ENCODE results near the gene TUBGCP6.

The TUBGCP6 gene

DNA sequence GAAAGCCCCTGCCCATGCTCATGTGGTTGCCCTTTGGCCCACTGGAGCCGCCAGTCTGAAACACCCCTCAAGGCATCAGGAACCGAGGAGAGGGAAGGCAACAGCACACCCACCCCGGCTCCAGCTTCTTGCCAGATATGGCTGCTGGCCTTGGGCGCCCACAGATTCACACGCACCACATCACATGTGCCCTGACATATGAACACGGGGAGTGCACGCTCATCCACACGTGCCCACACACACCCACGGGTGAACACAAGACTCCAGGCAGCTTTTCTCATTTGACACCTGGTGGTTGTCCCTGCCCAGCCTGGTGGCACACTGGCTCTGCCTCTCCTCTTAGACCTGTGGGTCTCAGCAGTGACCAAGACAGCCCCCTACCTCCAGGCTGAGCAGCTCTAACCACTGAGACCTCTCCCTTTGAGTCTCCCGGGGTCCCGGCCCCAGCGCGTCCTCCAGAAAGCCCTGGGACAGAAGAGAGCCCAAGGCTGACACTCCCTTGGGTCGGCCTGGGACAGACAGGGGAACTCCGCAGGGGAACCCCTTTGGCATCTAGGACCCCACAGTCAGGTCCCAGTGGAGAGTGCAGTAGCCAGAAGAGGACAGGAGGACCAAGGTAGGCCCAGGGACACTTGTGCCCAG is 19.4 kb upstream of the TUBGCP6 start:
- no peak for DNase-seq (ENCODE audit: low read depth)

DNA sequence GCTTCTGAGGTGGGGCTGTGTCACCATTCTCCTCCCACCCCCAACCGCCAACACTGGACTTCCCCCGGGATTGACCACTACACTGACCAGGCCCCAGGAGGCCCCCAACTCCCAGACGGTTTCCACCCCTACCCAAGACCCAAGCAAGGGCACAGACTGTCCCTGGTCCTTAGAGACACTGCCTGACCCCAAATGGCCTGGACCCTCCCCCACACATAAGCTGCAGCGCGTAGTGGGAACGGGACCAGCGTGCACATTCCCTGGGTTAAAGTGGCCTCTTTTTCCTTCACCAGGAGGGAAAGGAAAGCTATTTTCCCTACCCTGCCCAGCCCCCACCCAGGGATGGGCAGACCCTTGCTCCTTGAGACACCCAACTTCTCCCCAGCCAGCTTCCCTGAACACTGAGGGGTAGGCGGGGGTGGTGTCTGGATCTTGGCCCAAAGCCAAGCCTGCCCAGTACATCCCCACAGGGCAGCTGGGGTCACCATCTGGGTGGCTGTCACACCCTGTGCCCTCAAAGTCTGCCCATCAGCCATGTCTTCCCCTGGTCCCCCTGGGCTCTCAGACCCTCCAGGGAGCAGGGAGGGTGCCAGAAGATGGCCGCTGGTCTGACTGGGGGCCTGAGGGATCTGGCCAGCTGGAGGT is 18.3 kb upstream of the TUBGCP6 start:
- DNase-seq (ENCODE audit: low read depth), result no peak

DNA sequence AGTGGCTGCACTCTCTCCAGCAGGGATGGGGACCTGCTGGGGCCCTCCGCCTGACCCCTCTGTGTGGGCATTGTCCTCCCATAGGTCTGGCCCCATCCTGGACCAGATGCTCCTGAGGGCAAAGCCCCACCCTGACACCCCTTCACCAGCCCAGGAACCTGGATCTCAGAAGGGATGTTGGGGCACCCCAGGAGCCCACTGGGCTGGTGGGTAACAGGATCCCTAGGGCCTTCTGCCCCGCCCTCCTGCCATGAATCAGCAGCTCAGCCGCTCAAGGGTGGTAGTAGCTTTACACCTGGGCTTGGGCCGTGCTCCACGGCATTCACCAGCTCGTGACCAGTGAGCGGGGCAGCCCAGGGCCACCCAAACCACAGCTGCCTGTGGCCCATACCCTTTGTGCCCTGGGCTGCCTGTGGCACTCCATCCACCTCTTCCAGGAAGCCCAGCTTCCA is 17.7 kb upstream of the TUBGCP6 start:
- DNase-seq (ENCODE audit: low read depth), result no peak

DNA sequence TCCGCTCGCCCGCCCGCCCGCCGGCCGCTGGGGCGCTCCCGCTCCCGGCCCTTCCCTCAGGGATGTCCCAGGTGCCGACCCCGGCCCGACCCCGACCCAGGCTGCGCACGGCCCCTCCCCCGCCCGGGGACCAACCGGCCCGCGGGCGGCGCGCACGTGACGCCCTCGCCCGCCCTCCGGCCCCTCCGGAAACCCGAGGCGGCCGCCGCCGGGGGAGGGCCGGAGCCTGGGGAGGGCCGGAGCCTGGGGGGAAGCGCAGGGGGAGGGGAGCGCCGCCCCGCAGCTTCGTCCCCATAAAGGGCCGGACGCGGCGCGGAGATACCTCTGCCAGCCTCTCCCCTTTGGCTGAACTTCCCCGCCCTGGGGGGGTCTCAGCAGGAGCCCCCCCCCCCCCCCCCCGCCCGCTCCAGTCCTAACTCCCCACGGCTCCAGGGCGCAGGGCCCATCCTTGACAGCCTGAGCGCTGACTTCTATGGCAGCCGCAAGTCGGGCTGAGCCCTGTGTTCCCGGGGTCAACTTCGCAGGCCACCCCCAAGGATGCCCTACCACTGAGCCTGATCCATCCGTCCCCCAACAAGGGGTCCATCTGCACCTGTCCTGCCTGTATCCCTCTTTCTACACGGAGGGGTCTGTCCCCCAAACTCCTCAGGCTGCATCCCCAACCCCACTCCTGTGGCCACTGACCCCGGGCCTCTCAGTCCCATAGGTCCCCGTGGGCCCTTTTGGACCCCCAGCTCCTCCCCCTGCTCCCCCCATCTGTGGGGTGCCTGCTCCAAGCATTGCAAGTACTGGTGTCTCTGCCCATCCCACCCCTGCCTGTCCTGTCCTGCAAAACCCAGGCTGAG is 17.0 kb upstream of the TUBGCP6 start, which contains the start of gene MAPK12:
MAPK12 (minus strand) TSS at position 69 of the 845 bp plus-strand sequence. CDS start 174 bp downstream, outside the sequence.
- no peak for DNase-seq (ENCODE audit: low read depth)

DNA sequence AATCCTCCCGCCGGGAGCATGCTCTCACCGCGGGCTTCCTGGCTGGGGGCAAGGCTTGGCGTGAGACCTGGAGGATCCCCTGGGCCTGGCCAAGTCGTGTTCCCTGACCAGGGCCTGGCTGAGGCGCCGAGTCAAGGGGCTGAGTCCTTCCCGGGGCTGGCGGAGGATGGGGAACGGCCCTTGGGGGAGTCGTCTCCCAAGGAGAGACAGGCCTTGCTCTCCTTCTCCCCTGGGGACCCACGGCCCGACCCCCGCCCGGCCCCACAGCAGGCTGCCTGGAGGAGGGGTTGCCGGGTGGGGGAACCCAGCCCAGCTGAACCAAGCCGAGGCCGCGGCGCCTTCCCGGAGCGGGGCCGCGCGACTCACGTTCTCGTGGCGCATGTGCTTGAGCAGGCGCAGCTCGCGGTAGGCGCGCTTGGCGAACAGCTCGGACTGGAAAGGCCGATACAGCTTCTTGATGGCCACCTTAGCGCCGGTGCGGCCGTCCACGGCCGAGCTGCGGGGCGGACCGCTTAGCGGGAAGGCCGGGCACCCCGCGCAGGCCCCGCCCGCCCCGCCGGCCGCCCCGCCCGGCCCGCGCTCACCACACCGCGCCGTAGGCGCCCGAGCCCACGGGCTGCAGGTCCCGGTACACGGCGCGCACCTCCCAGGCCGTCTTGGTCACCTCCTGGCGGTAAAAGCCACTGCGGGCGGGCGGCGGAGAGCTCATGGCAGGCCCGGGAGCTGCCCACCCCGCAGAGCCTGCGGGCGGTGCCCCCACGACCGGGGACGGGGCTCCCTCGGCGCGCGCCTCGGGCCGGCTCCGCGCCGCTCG is 16.2 kb upstream of the TUBGCP6 start:
- no peak for DNase-seq (ENCODE audit: low read depth)

DNA sequence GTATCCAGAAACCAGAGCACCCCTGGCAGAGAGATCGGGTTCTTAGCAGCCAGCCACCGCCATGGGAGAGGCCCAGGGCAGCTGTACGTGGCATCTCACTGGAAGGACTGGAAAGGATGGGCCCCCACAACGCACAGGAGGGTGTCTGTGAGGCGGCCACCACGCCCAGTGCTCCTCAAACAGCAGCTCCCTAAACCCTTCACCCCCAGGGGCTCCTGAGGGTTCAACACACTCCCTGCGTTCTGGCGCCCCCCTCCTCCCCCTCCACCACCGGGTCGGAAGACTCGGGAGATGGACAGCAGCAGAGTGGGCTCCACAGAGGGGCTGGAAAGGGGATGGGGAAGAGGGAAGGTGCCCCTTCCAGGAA is 15.6 kb upstream of the TUBGCP6 start:
- DNase-seq (ENCODE audit: low read depth), result no peak

DNA sequence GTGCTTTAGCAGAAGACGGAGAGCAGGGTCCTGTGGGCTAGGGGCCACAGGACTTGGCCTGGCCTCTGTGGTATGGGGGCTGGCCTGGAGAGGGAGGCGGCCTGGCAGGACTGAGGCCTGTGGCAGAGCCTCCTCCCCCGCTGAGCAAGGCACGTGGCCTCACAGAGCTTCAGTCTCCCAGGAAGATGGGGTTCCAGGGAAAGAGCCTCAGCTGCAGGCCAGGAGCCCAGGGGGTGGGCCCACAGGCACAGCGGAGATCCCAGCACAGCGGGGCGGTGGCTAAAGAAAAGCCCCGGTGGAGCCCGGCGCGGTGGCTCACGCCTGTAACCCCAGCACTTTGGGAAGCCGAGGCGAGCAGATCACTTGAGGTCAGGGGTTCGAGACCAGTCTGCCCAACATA is 14.5 kb upstream of the TUBGCP6 start:
- DNase-seq (ENCODE audit: low read depth), result no peak

DNA sequence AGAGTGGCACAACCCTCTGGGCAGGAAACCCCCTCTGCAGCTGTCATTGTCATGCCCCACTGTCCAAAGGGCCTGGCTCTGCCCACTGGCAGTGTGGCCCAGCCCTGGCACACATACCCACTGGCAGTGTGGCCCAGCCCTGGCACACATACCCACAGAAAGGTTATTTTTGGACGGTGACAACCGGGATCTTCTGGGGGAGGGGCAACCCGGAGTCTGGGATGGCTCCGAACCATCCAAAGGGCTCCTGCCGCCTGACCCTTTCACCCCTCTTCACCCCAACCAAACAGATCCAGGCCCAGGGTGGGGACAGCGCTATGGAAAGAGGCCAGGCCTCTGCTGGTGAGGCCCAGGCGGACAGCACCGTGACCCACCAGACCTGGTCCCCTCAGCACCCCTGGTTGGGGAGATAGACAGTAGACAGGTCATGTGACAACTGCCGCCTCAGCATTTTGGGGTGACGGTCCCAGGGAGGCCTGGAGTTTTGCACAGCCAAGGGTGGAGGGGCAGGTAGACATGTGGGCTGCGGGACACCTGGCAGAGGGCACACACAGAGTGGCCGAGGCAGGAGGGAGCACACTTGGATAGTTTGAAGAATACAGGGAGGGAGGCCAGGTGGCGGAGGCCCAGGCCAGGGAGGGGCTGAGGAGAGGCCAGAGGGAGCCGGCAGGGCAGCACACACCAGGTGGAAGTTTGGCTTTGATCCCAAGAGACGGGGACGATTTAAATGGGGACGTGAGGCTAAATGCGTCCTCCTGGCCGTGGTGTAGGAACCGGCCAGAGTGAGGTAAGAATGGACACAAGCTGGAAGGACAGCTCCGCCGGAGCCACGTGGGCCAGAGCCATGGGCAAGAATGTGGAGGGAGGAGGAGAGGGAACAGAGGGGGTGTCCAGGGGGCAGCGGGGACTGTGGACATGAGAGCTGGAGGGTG is 13.8 kb upstream of the TUBGCP6 start:
- no peak for DNase-seq (ENCODE audit: low read depth)

DNA sequence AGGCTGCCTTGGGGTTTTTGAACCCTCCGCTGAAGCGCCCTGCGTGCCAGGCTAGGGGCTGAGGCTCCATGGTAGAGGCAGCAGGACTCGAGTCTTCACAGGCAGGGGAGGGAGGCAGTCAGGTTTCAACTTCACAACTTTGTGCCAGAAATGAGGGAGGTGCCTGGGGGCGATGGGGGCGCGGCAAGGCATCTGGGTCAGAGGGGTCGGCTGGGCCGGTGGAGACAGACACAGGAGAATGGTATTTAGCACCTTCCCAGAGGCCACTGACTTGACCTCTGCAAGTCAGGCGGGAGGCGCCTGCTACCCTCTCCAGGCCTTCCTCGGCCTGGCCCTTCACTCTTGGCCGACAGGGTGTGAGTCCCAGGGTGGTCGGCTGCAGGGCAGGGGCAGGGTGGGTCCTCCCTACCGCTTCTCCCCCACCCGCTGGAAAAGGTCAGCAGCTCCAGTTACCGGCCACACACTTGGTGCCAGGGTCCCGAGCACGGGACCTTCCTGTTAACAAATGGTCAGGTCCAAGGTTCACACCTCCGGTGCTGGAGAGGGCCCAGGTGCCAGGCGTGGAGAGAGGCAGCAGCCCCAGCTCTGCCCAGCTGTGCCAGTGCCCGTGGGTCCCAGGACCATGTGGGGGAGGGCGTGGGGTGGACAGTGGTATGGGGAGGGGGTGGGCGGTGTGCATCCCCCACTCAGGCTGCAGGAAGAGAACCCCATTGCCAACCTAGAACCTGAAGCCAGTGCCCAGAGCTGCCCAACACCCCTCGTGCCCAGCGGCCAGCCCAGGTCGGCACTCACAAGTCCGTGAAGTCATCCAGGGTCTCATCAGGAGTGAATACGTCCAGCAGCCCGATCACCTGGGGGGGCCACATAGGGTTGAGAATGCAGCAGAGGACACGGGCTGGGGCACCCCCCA is 12.9 kb upstream of the TUBGCP6 start:
- no peak for DNase-seq (ENCODE audit: low read depth)

DNA sequence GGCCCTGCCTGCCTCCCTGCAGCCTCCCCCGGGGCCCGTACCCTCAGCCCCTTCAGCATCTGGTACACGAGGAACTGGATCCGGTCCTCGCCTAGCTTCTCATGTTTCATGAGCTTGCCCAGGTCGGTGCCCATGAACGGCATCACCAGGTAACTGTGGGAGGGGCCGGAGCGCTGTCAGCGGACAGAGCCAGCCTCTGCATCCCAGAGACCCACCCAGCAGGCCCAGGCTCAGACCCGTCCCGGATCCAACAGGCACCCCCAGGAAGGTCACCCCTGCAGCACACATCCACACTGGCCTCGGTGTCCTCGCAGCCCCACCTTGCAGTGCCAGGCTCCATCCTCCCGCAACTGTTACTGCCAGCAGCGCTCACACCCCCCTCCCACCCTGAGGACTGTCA is 12.2 kb upstream of the TUBGCP6 start:
- DNase-seq (ENCODE audit: low read depth), result no peak

DNA sequence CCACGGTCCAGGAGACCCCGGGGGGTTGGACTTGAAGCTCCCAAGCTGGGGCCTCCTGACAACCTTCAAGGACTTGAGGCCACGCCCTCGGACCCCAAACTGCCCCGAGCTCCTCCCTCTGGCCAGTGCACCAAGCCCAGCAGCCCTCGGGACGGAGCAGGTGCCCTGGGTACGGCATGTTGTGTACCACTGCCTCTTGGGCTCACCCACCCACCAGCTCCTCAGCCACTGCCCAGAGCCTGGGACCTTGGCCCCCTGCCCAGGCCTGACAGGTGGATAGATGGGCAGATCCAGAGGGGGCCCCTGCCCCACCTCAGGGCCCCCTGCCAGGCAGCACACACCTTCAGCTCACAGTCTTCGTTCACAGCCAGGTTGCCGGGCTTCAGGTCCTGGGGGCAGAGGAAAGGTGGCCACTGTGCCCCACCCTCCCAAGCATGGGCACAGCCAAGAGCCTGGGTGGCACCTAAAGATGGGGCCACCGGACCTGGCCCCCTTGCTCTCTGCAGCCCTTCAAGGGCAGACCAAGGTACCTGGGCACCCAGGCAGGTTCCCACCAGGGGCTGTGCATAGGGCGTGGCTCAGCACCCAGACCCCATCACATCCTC is 11.5 kb upstream of the TUBGCP6 start:
- no peak for DNase-seq (ENCODE audit: low read depth)

DNA sequence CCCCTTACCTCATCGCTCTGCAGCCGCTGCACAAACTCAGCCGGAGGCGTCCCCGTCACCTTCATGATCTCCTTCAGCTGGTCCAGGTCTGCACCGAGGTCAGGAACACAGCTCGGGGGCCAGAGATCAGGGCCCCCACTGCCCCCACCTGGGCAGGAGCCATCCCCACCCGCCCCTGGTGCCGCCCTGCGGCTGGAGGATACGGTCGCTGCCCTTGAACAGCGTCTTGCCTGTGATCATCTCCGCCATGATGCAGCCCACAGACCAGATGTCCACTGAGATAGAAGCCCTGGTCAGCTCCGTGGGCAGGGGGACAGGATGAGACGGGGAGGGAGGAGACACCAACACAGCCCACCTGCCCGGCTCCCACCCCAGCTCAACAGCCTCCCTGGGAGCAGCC is 10.8 kb upstream of the TUBGCP6 start:
- DNase-seq (ENCODE audit: low read depth), result no peak

DNA sequence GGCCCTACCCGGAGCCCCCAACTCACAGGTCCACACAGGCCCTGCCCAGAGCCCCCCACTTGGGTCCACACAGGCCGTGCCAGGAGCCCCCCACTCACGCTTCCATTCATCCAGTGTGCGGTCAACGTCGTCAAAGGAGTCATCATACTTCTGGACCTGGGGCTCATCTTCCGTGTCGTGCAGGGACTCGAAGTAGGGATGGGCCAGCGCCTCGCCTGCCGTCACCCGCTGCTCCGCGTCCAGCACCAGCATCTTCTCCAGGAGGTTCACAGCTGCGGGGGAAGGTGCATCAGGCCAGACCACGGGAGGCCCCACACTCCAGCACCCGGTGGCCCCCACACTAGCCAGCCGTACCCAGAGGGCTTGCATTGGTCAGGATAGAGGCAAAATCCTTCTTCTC is 10.3 kb upstream of the TUBGCP6 start:
- no peak for DNase-seq (ENCODE audit: low read depth)

DNA sequence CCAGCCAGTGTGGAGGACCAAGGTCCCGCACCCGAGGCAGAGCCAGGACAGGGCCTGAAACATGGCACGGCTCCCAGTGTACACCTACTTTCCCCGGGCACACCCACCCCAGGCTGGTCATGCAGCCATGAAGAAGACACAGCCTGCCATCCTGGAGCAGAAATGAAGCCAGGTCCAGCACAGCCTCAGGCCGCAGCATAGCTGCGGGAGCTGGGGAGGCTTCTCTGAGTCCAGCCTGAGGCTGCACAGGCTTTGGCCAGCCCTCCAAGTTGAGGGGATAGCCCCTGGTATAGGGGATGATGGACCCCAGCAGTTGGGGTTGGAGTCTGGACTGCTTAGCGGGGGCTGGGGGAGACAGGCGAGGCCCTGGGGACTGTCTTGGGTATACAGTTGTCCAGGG is 9.1 kb upstream of the TUBGCP6 start:
- DNase-seq (ENCODE audit: low read depth), result no peak

DNA sequence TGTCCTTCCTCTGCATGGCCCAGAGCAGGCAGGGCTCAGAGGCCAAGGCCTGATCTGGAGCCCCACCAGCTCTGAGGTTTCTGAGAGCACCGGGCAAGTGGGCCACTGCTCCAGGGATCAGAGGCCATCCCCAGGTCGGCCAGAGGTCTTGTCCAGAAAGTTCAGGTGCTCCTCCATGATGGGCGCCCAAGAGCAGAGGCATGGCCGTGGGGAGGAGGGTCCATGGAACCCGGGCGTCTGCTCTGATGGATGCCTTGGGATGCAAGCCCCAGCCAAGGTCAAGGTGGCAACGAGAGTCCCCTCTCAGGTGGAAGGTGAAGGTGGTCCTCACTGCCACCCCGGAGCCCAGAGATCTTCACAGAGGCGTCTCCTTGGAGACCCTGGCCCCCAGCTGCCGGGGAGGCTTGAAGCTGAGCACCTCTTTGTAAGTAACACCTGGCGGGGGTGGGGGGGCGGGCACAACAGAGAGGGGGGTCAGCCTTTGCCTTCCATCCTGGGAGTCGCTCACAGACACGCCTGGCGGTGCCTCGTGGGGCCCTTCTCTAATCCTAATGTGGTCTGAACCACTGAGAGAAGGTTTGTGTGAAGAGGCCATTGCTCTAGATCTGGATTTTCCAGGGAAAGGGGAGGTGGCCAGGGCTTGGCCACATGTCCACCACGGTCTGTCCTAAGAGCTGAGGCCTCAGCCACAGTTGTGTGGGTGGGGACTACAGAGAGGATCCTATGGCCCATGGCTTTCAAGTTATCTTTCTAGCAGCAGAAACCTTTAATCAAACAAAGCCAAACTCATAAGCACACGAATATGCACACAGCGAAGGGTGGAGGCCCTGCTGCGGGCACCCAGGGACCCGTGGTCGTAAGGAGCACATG is 8.5 kb upstream of the TUBGCP6 start:
- no peak for DNase-seq (ENCODE audit: low read depth)

DNA sequence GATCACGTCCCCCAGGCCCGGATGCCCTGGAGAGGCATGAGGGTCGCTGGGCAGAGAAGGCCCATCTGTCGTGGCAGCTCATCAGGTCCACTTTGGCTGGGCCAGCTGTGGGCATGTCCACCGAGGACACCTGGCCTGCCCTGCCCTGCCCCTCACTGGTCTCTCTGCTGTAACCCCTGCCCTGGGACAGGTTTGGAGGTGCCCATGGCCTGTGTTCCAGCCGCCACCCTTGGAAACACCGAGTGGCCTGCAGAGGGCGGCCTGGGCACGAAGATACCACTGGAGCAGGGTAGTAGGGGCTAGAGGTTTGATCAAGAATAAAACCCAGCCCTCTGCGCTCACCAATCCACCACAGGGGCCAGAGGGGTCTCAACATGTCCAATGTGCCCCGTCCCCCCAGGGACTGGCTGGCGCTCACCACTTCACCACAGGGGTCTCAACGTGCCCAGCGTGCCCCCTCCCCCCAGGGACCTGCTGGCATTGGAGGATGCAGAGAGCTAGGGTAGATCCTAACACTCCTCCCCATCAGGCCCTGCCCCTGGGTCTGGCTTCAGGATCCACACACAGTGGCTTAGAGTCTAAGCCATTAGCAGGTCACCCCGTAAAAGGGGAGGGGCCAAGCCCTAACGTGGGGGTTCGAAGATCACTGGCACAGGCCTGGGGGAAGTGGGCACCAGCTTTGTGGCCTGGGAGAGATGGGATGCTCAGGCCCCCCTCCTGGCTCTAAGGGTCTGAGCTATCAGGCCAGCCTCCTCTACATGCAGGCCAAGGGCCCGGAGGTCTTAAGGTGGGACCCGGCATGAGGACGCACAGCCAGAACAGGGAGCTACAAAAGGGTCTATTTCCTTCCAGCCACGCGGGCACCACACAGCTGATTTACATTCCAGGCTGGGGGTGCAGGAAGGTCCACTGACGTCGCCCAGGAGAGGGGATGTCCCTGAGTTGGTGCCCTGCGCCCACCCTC is 7.5 kb upstream of the TUBGCP6 start:
- peak; percentile 55 for DNase-seq (ENCODE audit: low read depth)

DNA sequence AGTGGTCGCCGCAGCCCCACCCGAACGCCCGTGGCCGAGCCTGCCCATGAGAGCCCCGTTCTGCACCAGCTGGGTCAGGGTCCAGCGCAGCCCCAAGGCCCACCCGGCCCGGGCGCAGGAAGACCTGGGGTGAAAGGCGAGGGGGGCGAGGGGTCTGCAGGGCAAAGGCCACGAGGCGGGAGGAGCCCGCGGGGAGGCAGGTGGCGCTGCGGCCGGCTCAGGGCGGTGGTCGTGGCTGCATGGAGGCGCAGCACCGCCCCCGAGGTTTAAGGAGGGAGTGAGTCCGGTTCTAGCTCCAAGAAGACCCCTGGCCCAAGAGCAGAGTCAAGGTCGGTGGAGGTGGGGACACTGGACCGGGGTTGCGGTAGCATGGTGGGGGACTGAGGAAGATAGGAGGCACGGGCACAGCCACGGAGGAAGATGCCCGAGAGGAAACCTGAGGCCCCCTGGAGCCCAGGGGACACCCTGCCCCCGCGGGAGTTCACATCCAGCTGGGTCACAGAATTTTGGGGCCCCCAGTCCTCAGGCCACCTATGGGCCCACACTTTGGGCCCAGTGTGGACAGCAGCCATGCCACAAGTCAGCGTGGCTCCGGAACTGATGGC is 6.8 kb upstream of the TUBGCP6 start:
- no peak for DNase-seq (ENCODE audit: low read depth)
